GM12891 (cell line): Measurements from ENCODE around the gene SSPN.

ENCODE experiments used
- POLR2A ChIP-seq: IDR thresholded peaks from 2 replicates; pipeline ENCODE4 v1.6.1; 2011; ENCODE audit warnings: low read depth, low read length, control low read depth
- POLR2AphosphoS5 ChIP-seq: IDR thresholded peaks from 2 replicates; pipeline ENCODE4 v1.6.1; 2011; ENCODE audit warnings: low read depth, low read length, control low read depth
- SPI1 ChIP-seq: IDR thresholded peaks from 2 replicates; pipeline ENCODE4 v1.6.1; 2011; ENCODE audit warnings: low read depth, low read length, control low read depth
- TAF1 ChIP-seq: IDR thresholded peaks from 2 replicates; pipeline ENCODE4 v1.6.1; 2011; ENCODE audit warnings: low read depth, low read length, control low read depth

DNA sequence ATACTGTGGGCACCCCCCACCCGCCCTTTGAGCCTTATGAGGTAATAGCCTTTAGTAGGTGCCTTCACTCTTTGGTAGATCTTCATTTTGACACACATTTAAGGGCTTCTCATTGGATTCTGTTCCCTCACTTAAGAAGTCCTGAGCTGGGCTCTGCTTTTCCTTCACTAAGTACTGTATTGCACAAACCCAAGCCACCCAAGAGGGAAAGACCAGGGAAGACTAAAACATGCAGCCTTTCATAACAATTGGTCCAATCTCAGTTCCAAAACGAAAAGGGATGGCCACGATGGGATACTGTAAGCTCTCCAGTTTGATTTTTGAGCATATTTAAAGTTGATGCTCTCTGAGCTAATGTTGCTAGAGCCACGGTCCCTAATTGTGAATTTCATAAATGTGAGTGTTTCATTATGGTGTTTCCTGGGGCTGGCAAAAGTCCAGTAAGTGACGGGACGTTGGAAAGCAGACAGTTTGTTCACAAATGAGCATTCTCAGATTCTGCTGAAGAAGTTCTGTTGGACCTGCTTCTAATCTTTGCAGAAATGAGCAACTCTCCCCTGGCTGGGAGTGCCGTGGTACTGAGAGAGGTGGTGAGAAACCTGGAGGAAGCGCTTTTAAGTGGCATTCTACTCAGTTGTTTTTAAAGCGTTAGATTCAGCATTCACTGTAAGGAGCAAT lies 9.4 kb downstream of the SSPN start:
- no peak for TF ChIP-seq POLR2AphosphoS5
- no peak for TF ChIP-seq POLR2A
- no peak for TF ChIP-seq SPI1
- TF ChIP-seq TAF1: no peak
